HepG2 (cell line): ENCODE results near the gene ZNF540. TPM values are rescaled to one million over a fixed set of nuclear protein-coding genes. Genes with fewer than 3 reads are reported as not detected.

Experiments
- ATAC-seq: fragments of 200-7000 bp; cut with Tn5 transposase; 3 replicates; pipeline ENCODE4 v1.9.1; 2020; ENCODE audit warnings: mild to moderate bottlenecking, moderate library complexity
- Bru-seq: library from RNA; stranded (reverse); fragments of 400-500 nt; gene quantifications from one replicate; lab custom pipeline; 2021; lab: Mats Ljungman, UMichigan
- BruChase-seq, 2 experiments: library from RNA; stranded (reverse); fragments of 400-500 nt; gene quantifications; one replicate each; lab custom pipeline; 2021; lab: Mats Ljungman, UMichigan
- BruUV-seq: library from RNA; stranded (reverse); fragments of 400-500 nt; replicated peaks from 2 replicates; lab custom pipeline; 2021; lab: Mats Ljungman, UMichigan
- CTCF ChIA-PET: fragments of 300-600 bp; formaldehyde crosslinking; extraction: SDS; loops from one replicate; lab custom pipeline; 2021; ENCODE audit warnings: low total read pairs, inconsistent platforms, low intra/inter-chr PET ratio; lab: Yijun Ruan, JAX
- POLR2A ChIA-PET: fragments of 350-600 bp; sonication (Branson Sonifier 250); formaldehyde crosslinking; loops from one replicate; lab custom pipeline; 2020; ENCODE audit warnings: antibody characterized with exemption, inconsistent platforms; lab: Yijun Ruan, JAX
- DNase-seq: peaks from one replicate; pipeline ENCODE4 v3.0.0-alpha.2; 2015; ENCODE audit warnings: low spot score
- FAIRE-seq: peaks from 3 replicates; lab custom pipeline; 2011; peaks lifted over from hg19 to GRCh38; lab: Jason Lieb, UNC
- H2AFZ ChIP-seq: one replicate; pipeline ENCODE4 v1.6.1; 2011; ENCODE audit warnings: low read length, inconsistent platforms
- H3K27ac ChIP-seq: fragments of 300-600 bp; 3 replicates; pipeline ENCODE4 v1.8.0; 2011; ENCODE audit warnings: mixed run types, mild to moderate bottlenecking, mixed read lengths, low read length, inconsistent platforms; ENCODE audit not compliant: insufficient read depth; ENCODE audit errors: extremely low read length
- H3K27me3 ChIP-seq, 2 experiments: fragments of 200-600 bp in 1 of 2; 2 replicates in 1 of 2; 3 replicates in 1 of 2; pipeline versions ENCODE4 v1.6.0 to v1.8.0; 2011; ENCODE audit warnings: low read length in 2 of 2, mild to moderate bottlenecking in 2 of 2, moderate library complexity in 2 of 2, inconsistent platforms in 1 of 2; ENCODE audit not compliant: insufficient read depth in 2 of 2, control insufficient read depth in 1 of 2
- H3K36me3 ChIP-seq, 2 experiments: fragments of 200-600 bp in 1 of 2; replicated peaks in 1 of 2; 2 replicates in 1 of 2; 3 replicates in 1 of 2; pipeline versions ENCODE4 v1.5.1 to v1.8.0; 2011; ENCODE audit warnings: low read length in 2 of 2, inconsistent platforms in 1 of 2; ENCODE audit not compliant: insufficient read depth in 2 of 2, control insufficient read depth in 1 of 2
- H3K4me1 ChIP-seq: 2 replicates; pipeline ENCODE4 v1.5.1; 2012; ENCODE audit warnings: low read length, inconsistent platforms; ENCODE audit not compliant: insufficient read depth
- H3K4me2 ChIP-seq: 2 replicates; pipeline ENCODE4 v1.6.0; 2011; ENCODE audit warnings: low read depth, low read length, inconsistent platforms
- H3K4me3 ChIP-seq, 3 experiments: fragments of 200-600 bp in 1 of 3; sonication (generic), shearing (Covaris generic) in 1 of 3; replicated peaks in 1 of 3; 2 replicates each; pipeline ENCODE4 v1.5.1; 2011 to 2016; ENCODE audit warnings: low read length in 3 of 3, inconsistent platforms in 2 of 3, low read depth in 2 of 3, mild to moderate bottlenecking in 2 of 3, control low read depth in 1 of 3, mixed read lengths in 1 of 3; ENCODE audit not compliant: insufficient read depth in 1 of 3
- H3K79me2 ChIP-seq: one replicate; pipeline ENCODE4 v1.6.1; 2011; ENCODE audit warnings: low read length, inconsistent platforms; ENCODE audit not compliant: insufficient read depth
- H3K9ac ChIP-seq: 2 replicates; pipeline ENCODE4 v1.6.0; 2011; ENCODE audit warnings: mild to moderate bottlenecking, low read depth, low read length, inconsistent platforms; ENCODE audit not compliant: insufficient read depth
- H3K9me3 ChIP-seq: 2 replicates; pipeline ENCODE4 v1.5.1; 2012; ENCODE audit warnings: mild to moderate bottlenecking, low read length
- H4K20me1 ChIP-seq: 2 replicates; pipeline ENCODE4 v1.6.0; 2011; ENCODE audit warnings: inconsistent platforms, mild to moderate bottlenecking, low read length, moderate library complexity; ENCODE audit not compliant: insufficient read depth
- ASH2L ChIP-seq: fragments of 300-600, 200-600 bp; sonication (generic); IDR thresholded peaks from 2 replicates; pipeline ENCODE4 v1.7.0; 2017; ENCODE audit warnings: low read depth, mild to moderate bottlenecking, moderate library complexity, mixed read lengths, low read length; ENCODE audit not compliant: insufficient read length
- HMG20B ChIP-seq: conservative IDR thresholded peaks from 2 replicates; pipeline ENCODE4 v1.6.1; 2016; ENCODE audit warnings: missing genetic modification reagents, missing compliant biosample characterization
- ISX ChIP-seq: sonication (generic); formaldehyde crosslinking; conservative IDR thresholded peaks from 2 replicates; pipeline ENCODE4 v1.5.0; 2020; ENCODE audit warnings: missing genetic modification reagents
- MXD4 ChIP-seq: IDR thresholded peaks from 2 replicates; pipeline ENCODE4 v1.6.1; 2016; ENCODE audit warnings: mild to moderate bottlenecking, missing biosample characterization, missing genetic modification reagents
- THAP11 ChIP-seq: IDR thresholded peaks from 2 replicates; pipeline ENCODE4 v1.6.1; 2016; ENCODE audit warnings: missing biosample characterization, missing genetic modification reagents
- ZNF263 ChIP-seq: sonication (generic); formaldehyde crosslinking; IDR thresholded peaks from 2 replicates; pipeline ENCODE4 v1.4.0; 2020; ENCODE audit warnings: missing genetic modification reagents
- ZNF335 ChIP-seq: sonication (generic); formaldehyde crosslinking; IDR thresholded peaks from 2 replicates; pipeline ENCODE4 v1.4.0; 2020; ENCODE audit warnings: missing genetic modification reagents
- ZSCAN25 ChIP-seq: sonication (generic); formaldehyde crosslinking; IDR thresholded peaks from 2 replicates; pipeline ENCODE4 v1.8.0; 2022; ENCODE audit warnings: mild to moderate bottlenecking, missing genetic modification reagents
- WGBS: methylation state at CpG from one replicate; pipeline ENCODE4 v1.1.6; 2017; ENCODE audit warnings: low lambda C conversion rate; 5-methylcytosine and 5-hydroxymethylcytosine counted together
- in situ Hi-C: cut with HindIII; loops from 2 replicates; pipeline ENCODE4 v1.10.0; 2017; ENCODE audit warnings: low pct_unique_long_range_greater_than_20kb; ENCODE audit not compliant: extremely low pct_ligation_motif_present
- intact Hi-C: fragments of 100-400 bp; cut with micrococcal nuclease; formaldehyde crosslinking; loops from one replicate; pipeline ENCODE4 v1.10.0; 2022; ENCODE audit not compliant: unreplicated experiment
- long read RNA-seq, 2 experiments: library from RNA in 1 of 2; library from polyadenylated mRNA in 1 of 2; stranded (forward) in 1 of 2; unstranded in 1 of 2; transcript quantifications; one replicate each; pipeline ENCODE4 v2.0.0, GENCODE V29; 2019 to 2022
- polyA minus RNA-seq, 3 experiments: library from RNA; depleted of rRNA, polyadenylated mRNA; stranded (reverse); fragments of >200 nt; gene quantifications; 2 replicates each; pipeline ENCODE4 v1.2.3, GENCODE V29; 2011; ENCODE audit warnings: low replicate concordance in 1 of 3
- polyA plus RNA-seq, 8 experiments: library from polyadenylated mRNA; depleted of rRNA in 3 of 8; stranded (reverse) in 7 of 8; unstranded in 1 of 8; fragments of >200 nt; fragmentation: Illumina TruSeq in 4 of 8; extraction: Trizol in 4 of 8; gene quantifications; 2 replicates each; pipeline versions ENCODE4 v1.2.1 to v1.2.3, GENCODE V29; 2011 to 2016; ENCODE audit warnings: low read depth in 4 of 8, missing spikeins in 1 of 8, mixed read lengths in 1 of 8; ENCODE audit not compliant: insufficient read depth in 1 of 8
- total RNA-seq, 5 experiments: library from RNA; depleted of rRNA; stranded (reverse); fragments of >200 nt; fragmentation: Illumina TruSeq; extraction: Trizol; gene quantifications; 2 replicates each; pipeline ENCODE4 v1.2.3, GENCODE V29; 2016; ENCODE audit warnings: low read depth in 1 of 5
- TF ChIP-seq, protein P1 (sequence below): IDR thresholded peaks from 2 replicates; pipeline ENCODE4 v1.6.1; 2016; ENCODE audit warnings: low read depth
- TF ChIP-seq, protein P2 (sequence below): sonication (generic); formaldehyde crosslinking; IDR thresholded peaks from 2 replicates; pipeline ENCODE4 v1.4.0; 2020; ENCODE audit warnings: missing genetic modification reagents

The ZNF540 gene
- total RNA-seq (2016; rRNA removed; fragmentation: Illumina TruSeq; extraction: Trizol) (0.21 and 0.40 TPM in 2 replicates), polyA plus RNA-seq (2011; rRNA removed) (0.21 and 0.47 TPM in 2 replicates), polyA minus RNA-seq (2011; rRNA and poly(A)+ RNA removed; ENCODE audit: low replicate concordance) (0.12 and 0.32 TPM in 2 replicates), Bru-seq, nascent RNA (percentile 29 among the genes with signal in this experiment), BruChase-seq, experiment 1, labeled RNA remaining after a 6-hour chase (percentile 33 among the genes with signal in this experiment), BruChase-seq, experiment 2, labeled RNA remaining after a 2-hour chase (percentile 29 among the genes with signal in this experiment)
- not detected in 2 replicates for total RNA-seq (2016; cell fraction: cytosol; rRNA removed; fragmentation: Illumina TruSeq; extraction: Trizol; ENCODE audit: low read depth)
- total RNA-seq (2016; cell fraction: insoluble cytoplasmic fraction; rRNA removed; fragmentation: Illumina TruSeq; extraction: Trizol): 0.48 and 0.54 TPM in 2 replicates
- total RNA-seq (2016; cell fraction: membrane; rRNA removed; fragmentation: Illumina TruSeq; extraction: Trizol): 0.14 and 0.37 TPM in 2 replicates
- 0.43 and 0.75 TPM in 2 replicates for total RNA-seq (2016; cell fraction: nucleus; rRNA removed; fragmentation: Illumina TruSeq; extraction: Trizol)
- polyA plus RNA-seq (2011; cell fraction: cytosol; rRNA removed): 0.15 and 0.41 TPM in 2 replicates
- polyA plus RNA-seq (2011; cell fraction: nucleus; rRNA removed): 0.37 and 1.1 TPM in 2 replicates
- polyA plus RNA-seq (2012): 0.72 and 0.75 TPM in 2 replicates
- polyA plus RNA-seq (2016; cell fraction: cytosol; fragmentation: Illumina TruSeq; extraction: Trizol; ENCODE audit: low read depth): 0.06 TPM in 1 of 2 replicates, not detected in the other
- 0.24 and 0.97 TPM in 2 replicates for polyA plus RNA-seq (2016; cell fraction: insoluble cytoplasmic fraction; fragmentation: Illumina TruSeq; extraction: Trizol; ENCODE audit: low read depth)
- polyA plus RNA-seq (2016; cell fraction: membrane; fragmentation: Illumina TruSeq; extraction: Trizol; ENCODE audit: low read depth): 0.07 TPM in 1 of 2 replicates, not detected in the other
- 0.63 and 0.87 TPM in 2 replicates for polyA plus RNA-seq (2016; cell fraction: nucleus; fragmentation: Illumina TruSeq; extraction: Trizol; ENCODE audit: insufficient read depth, low read depth)
- polyA minus RNA-seq (2011; cell fraction: cytosol; rRNA and poly(A)+ RNA removed): not detected in 2 replicates
- polyA minus RNA-seq (2011; cell fraction: nucleus; rRNA and poly(A)+ RNA removed): 0.52 and 0.87 TPM in 2 replicates
- long read RNA-seq, experiment 1: 0 reads
- long read RNA-seq, experiment 2: 0 reads

DNA sequence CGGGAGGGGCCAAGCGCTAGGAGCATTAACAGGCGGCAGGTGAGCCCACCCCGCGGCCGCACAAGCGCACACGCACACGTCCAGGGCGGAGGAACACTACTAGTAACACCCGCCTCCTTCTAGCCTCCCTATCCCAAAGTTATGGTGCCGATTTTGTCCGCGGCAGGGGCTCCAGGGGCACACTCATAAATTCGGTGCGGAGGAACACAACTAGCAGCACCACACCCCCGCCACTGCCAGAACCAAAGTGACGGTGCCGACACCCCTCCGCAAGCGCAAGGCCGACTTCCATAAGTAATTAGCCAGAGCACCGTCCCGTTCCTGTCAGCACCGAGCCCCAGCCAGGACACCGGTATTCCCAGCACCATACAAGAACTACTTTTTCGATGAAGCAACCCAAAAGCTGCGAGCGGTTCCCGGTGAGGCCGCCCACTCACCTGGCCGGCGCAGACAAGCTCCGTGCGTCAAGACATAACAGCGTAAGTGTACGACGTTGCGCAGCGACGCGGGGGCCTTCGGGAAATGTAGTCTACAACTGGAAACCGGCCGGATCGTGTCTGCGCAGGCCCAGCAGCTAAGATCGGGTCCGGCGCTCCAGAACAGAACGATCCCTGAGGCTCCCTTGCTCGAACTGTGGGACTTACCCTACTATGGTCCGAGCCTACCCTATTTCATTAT lies at the start of gene ZNF540, which contains the start of gene ZNF571:
ZNF540 (plus strand) TSS at position 573 of the 678 bp plus-strand sequence. CDS start 3,572 bp downstream, outside the sequence.
ZNF571 (minus strand) TSS at position 489 of the 678 bp plus-strand sequence. CDS start 8,116 bp downstream, outside the sequence.
- in situ Hi-C loops (no loop called here), intact Hi-C loops (loop anchor here (2.0 to 5.0 kb wide), 2 partner anchors 63 to 128 kb away; partner anchors contain the start of genes ZFP30 and ZNF569)
- H3K36me3 ChIP-seq: no peaks in the 10 kb centered on the region
- FAIRE-seq: peak; percentile 83
- peak within 1 kb of the TSS; percentile 93 for H3K4me2 ChIP-seq
- H3K4me3 ChIP-seq: peak within 1 kb of the TSS; percentile 70 to 96 (median 88)
- ChIA-PET CTCF (no interaction called here), POLR2A (interaction anchor here (0.7 to 1.9 kb wide), 19 partner anchors 58 to 1216 kb away, joined by 3 to 11 read pairs (median 4); partner anchors contain the start of genes SIPA1L3, WDR87, ZFP30 and ZNF260)
- H3K27me3 ChIP-seq: no peaks in the 10 kb centered on the region; a peak in 1 of 5 replicates
- no peaks in the 10 kb centered on the region for H3K79me2 ChIP-seq
- peaks cover 11% of the 10 kb centered on the region; the same call in 1 of the 2 replicates for H3K9me3 ChIP-seq
- H3K4me1 ChIP-seq: peaks cover 14% of the 10 kb centered on the region; the same call in 1 of the 2 replicates
- BruUV-seq: no TSS peak
- H4K20me1 ChIP-seq: no peaks in the 10 kb centered on the region
- peak; percentile 99 for ATAC-seq
- peak within 1 kb of the TSS; percentile 90 for H2AFZ ChIP-seq
- H3K27ac ChIP-seq: peak within 1 kb of the TSS; percentile 73
- H3K9ac ChIP-seq: peak within 1 kb of the TSS; percentile 71
- WGBS: 0% methylated on average over 1 of the region's 53 CpGs
- peak; percentile 90 for DNase-seq
- TF ChIP-seq THAP11 (CRISPR knock-in tag) (peak; percentile 99), ISX (CRISPR knock-in tag) (0 out of 2 replicates have a peak, but pooled peaks have one; percentile 17), HMG20B (CRISPR knock-in tag) (no peak), MXD4 (CRISPR knock-in tag) (0 out of 2 replicates have a peak, but pooled peaks have one; percentile 22), ASH2L (peak; percentile 87), ZNF263 (CRISPR knock-in tag) (peak; percentile 19; the same call in 1 of the 2 replicates), ZSCAN25 (CRISPR knock-in tag) (peak; percentile 16; the same call in 1 of the 2 replicates), ZNF335 (0 out of 2 replicates have a peak, but pooled peaks have one; percentile 11)
- TF ChIP-seq, protein P1, sequence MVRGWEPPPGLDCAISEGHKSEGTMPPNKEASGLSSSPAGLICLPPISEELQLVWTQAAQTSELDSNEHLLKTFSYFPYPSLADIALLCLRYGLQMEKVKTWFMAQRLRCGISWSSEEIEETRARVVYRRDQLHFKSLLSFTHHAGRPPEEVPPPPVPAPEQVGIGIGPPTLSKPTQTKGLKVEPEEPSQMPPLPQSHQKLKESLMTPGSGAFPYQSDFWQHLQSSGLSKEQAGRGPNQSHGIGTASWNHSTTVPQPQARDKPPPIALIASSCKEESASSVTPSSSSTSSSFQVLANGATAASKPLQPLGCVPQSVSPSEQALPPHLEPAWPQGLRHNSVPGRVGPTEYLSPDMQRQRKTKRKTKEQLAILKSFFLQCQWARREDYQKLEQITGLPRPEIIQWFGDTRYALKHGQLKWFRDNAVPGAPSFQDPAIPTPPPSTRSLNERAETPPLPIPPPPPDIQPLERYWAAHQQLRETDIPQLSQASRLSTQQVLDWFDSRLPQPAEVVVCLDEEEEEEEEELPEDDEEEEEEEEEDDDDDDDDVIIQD (CRISPR knock-in tag): peak; percentile 48; the same call in 1 of the 2 replicates
- TF ChIP-seq, protein P2, sequence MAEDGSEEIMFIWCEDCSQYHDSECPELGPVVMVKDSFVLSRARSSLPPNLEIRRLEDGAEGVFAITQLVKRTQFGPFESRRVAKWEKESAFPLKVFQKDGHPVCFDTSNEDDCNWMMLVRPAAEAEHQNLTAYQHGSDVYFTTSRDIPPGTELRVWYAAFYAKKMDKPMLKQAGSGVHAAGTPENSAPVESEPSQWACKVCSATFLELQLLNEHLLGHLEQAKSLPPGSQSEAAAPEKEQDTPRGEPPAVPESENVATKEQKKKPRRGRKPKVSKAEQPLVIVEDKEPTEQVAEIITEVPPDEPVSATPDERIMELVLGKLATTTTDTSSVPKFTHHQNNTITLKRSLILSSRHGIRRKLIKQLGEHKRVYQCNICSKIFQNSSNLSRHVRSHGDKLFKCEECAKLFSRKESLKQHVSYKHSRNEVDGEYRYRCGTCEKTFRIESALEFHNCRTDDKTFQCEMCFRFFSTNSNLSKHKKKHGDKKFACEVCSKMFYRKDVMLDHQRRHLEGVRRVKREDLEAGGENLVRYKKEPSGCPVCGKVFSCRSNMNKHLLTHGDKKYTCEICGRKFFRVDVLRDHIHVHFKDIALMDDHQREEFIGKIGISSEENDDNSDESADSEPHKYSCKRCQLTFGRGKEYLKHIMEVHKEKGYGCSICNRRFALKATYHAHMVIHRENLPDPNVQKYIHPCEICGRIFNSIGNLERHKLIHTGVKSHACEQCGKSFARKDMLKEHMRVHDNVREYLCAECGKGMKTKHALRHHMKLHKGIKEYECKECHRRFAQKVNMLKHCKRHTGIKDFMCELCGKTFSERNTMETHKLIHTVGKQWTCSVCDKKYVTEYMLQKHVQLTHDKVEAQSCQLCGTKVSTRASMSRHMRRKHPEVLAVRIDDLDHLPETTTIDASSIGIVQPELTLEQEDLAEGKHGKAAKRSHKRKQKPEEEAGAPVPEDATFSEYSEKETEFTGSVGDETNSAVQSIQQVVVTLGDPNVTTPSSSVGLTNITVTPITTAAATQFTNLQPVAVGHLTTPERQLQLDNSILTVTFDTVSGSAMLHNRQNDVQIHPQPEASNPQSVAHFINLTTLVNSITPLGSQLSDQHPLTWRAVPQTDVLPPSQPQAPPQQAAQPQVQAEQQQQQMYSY (CRISPR knock-in tag): peak; percentile 42
